ENCODE measurements around the gene NFS1.

Gene NFS1

DNA sequence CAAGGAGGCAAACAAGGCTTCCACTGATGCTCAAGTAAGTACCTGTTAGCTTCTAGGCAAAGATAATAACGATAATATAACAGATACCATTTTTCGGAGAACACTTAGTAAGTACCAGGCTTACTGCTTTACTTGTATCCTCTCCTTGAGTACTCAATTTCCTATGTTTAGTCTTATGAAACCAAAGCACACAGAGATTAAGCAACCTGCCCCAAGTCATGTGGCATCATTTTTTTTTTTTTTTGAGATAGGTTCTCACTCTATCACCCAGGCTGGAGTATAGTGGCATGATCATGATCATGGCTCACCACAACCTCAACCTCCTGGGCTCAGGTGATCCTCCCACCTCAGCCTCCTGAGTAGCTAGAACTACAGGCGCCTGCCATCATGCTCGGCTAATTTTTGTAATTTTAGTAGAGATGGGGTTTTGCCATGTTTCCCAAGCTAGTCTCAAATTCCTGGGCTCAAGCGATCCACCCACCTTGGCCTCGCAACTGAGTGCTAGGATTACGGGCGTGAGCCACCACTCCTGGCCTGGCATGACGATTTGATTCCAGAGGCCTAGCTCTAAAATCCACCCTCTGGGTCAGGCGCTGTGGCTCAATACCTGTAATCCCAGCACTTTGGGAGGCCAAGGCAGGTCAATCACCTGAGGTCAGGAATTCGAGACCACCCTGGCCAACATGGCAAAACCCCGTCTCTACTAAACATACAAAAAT is 69.6 kb downstream of the NFS1 start:
- no peak for DNase-seq (ENCODE audit: low read depth)
- H3K4me3 ChIP-seq (ENCODE audit: control insufficient read depth, low read depth, low read length): no peak overlapping the region
- TF ChIP-seq, protein P1, sequence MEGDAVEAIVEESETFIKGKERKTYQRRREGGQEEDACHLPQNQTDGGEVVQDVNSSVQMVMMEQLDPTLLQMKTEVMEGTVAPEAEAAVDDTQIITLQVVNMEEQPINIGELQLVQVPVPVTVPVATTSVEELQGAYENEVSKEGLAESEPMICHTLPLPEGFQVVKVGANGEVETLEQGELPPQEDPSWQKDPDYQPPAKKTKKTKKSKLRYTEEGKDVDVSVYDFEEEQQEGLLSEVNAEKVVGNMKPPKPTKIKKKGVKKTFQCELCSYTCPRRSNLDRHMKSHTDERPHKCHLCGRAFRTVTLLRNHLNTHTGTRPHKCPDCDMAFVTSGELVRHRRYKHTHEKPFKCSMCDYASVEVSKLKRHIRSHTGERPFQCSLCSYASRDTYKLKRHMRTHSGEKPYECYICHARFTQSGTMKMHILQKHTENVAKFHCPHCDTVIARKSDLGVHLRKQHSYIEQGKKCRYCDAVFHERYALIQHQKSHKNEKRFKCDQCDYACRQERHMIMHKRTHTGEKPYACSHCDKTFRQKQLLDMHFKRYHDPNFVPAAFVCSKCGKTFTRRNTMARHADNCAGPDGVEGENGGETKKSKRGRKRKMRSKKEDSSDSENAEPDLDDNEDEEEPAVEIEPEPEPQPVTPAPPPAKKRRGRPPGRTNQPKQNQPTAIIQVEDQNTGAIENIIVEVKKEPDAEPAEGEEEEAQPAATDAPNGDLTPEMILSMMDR (IDR thresholded peaks at IDR 0.05; ENCODE audit: control insufficient read depth, insufficient read depth, low read depth, low read length, missing control alignments): no peak

DNA sequence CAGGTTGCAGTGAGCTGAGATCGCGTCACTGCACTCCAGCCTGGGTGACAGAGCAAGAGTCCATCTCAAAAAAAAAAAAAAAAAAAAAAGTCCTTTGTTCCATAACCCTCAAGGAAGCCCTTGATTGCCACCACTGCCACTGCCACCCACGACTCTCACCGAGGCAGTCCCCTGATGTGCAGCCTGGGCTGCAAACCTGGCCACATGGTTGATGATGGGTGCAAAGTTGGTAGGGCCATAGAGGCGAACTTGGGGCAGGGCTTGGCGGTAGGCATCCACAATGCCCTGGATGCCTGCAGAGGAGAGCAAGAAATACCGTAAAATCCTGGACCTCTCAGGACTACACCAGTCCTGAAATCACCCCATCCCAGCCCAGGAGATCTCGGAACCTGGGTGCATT is 72.0 kb downstream of the NFS1 start:
- no peak overlapping the region for H3K4me3 ChIP-seq (ENCODE audit: control insufficient read depth, low read depth, low read length)
- DNase-seq (ENCODE audit: low read depth): no peak
- TF ChIP-seq, protein P1 (IDR thresholded peaks at IDR 0.05; ENCODE audit: control insufficient read depth, insufficient read depth, low read depth, low read length, missing control alignments): no peak

DNA sequence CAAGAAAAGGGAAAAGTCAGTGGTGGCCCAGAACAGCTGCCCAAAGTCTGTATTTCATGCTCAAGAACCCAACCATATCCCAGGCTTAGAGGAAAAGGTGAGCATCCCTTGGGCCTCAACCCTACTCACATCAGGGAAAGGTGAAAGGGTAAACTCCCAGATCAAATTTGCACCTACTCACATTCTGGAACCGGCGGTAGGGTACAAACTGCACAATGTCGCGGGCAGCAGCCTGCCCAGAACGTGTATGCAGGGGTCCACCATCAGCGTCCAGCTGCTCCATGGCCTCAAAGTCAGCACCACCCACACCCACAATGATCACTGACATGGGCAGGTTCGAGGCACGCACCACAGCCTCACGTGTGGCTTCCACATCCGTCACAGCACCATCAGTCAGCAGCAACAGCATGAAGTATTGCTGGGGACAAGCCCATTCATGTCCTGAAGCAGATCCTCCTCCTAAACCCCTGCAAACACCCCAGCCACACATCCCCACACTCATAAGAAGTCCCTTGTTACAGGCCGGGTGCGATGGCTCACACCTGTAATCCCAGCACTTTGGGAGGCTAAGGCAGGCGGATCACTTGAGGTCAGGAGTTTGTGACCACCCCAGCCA is 72.7 kb downstream of the NFS1 start:
- H3K4me3 ChIP-seq (ENCODE audit: control insufficient read depth, low read depth, low read length): no peak overlapping the region
- TF ChIP-seq, protein P1 (IDR thresholded peaks at IDR 0.05; ENCODE audit: control insufficient read depth, insufficient read depth, low read depth, low read length, missing control alignments): no peak
- DNase-seq (ENCODE audit: low read depth): no peak

DNA sequence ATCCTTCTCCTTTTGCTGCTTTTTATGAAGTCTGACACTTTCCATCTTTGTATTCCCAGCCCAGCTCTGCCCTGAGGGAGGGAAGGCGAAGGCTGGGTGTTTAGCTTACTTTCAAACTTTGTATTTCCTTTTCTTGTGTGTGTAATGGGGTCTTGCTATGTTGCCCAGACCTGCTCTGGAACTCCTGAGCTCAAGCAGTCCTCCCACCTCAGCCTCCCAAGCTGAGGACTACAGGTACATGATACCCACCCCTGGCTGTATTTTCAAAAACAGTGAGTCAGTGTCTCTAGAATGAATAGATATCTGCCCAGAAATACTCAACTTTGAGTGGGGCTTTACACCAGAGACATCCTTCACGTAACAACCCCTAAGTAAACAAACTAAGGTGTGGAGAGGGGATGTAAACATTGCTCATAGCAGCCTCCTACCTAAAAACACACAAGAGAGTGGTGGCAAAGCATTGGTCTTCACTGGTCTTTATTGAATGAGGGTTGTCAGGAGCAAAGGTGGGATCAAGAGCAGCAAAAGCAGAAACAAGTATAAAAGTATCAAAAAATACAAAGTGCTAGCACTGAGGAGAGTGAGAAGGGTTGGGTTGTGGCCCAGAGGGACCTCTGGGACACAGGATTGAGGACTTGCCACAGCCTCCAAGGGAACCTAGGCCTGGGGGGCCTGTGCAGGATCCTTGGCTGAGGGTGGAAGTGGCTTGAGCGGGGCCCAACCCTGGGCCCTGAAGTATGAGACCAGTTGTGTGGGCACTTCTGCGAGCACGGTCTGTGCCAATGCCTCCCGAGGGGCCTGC is 73.4 kb downstream of the NFS1 start:
- TF ChIP-seq, protein P1 (IDR thresholded peaks at IDR 0.05; ENCODE audit: control insufficient read depth, insufficient read depth, low read depth, low read length, missing control alignments): no peak
- H3K4me3 ChIP-seq (ENCODE audit: control insufficient read depth, low read depth, low read length): no peak overlapping the region
- DNase-seq (ENCODE audit: low read depth): no peak

DNA sequence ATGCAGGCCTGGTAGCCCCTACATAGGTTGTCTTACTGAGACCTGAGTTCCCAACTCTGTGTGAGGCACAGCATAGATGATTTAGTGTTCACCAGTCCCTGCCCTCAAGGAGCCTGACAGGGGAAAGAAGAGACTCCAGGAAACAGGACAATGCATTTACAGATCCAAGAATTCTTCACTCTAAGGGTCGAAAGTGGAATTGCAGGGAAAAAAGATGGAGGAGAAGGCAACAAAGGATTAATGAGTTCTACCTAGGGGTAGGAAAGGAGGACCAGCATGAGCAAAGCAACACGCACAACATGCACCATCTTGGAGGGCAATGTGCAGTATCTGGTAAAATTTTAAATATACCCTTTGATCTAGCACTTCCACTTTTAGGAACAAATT is 77.6 kb downstream of the NFS1 start:
- TF ChIP-seq, protein P1 (IDR thresholded peaks at IDR 0.05; ENCODE audit: control insufficient read depth, insufficient read depth, low read depth, low read length, missing control alignments): no peak
- DNase-seq (ENCODE audit: low read depth): no peak
- H3K4me3 ChIP-seq (ENCODE audit: control insufficient read depth, low read depth, low read length): no peak overlapping the region

DNA sequence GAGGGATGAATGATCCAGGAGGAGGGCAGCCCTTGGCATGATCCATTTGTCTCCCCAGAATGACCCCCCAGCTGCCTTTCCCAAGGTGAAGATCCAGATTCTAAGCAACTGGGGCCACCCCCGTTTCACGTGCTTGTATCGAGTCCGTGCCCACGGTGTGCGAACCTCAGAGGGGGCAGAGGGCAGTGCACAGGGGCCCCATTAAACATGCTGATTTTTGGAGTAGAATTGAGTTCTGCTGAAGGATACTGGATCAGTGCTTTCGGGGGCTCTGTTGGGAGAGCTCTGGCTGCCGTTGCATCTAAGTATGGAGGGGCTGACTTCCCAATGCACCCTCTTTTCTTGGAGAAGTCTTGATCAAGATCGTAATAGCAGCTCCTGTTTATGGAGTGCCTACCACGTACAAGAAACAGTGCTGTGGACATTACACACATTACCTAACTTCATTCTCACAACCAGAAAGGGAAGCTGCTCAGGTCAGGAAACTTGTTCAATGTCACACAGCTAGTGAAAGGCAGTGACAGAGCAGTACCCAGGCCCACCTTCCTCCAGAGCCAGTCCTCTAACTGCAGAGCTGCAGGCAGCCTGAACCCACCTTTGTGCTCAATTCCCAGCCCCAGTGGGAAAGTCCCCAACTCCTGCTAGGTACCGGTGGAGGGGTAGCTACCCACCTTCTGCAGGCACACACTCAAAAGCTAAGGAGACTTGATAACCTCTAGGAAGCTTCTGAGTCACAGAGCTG is 78.2 kb downstream of the NFS1 start:
- H3K4me3 ChIP-seq (ENCODE audit: control insufficient read depth, low read depth, low read length): no peak overlapping the region
- DNase-seq (ENCODE audit: low read depth): no peak
- TF ChIP-seq, protein P1 (IDR thresholded peaks at IDR 0.05; ENCODE audit: control insufficient read depth, insufficient read depth, low read depth, low read length, missing control alignments): no peak

Data from AG09309 (cell line).